CD14-positive monocyte (primary cell): Measurements from ENCODE around the gene ULK2. TPM values are rescaled to one million over a fixed set of nuclear protein-coding genes. Genes with fewer than 3 reads are reported as not detected.

Experiments used
- DNase-seq, 3 donors: peaks; one replicate each; pipeline ENCODE4 v3.0.0-alpha.2; 2011 to 2022
- H2AFZ ChIP-seq: 2 replicates; pipeline ENCODE4 v1.6.0; 2012; ENCODE audit warnings: mild to moderate bottlenecking, low read depth, low read length, inconsistent platforms; ENCODE audit not compliant: insufficient read depth, poor library complexity, severe bottlenecking
- H3K27ac ChIP-seq, 2 donors: 1 replicate in 1 of 2; 2 replicates in 1 of 2; pipeline ENCODE4 v1.5.1; 2012 to 2013; ENCODE audit warnings: low read length in 2 of 2, control low read depth in 1 of 2, inconsistent platforms in 1 of 2, low read depth in 1 of 2, mild to moderate bottlenecking in 1 of 2
- H3K27me3 ChIP-seq, 2 donors: one replicate each; pipeline versions ENCODE4 v1.6.0 to v1.6.1; 2011 to 2013; ENCODE audit warnings: low read length in 2 of 2; ENCODE audit not compliant: control insufficient read depth in 2 of 2, insufficient read depth in 2 of 2
- H3K36me3 ChIP-seq, 2 donors: replicated peaks in 1 of 2; 1 replicate in 1 of 2; 2 replicates in 1 of 2; pipeline versions ENCODE4 v1.5.1 to v1.6.1; 2012 to 2013; ENCODE audit warnings: low read length in 2 of 2, control low read depth in 1 of 2, inconsistent platforms in 1 of 2, mild to moderate bottlenecking in 1 of 2; ENCODE audit not compliant: insufficient read depth in 2 of 2, control insufficient read depth in 1 of 2
- H3K4me1 ChIP-seq, 2 donors: 1 replicate in 1 of 2; 2 replicates in 1 of 2; pipeline versions ENCODE4 v1.5.1 to v1.6.1; 2012 to 2013; ENCODE audit warnings: low read length in 2 of 2, control low read depth in 1 of 2, inconsistent platforms in 1 of 2, mild to moderate bottlenecking in 1 of 2, moderate library complexity in 1 of 2; ENCODE audit not compliant: insufficient read depth in 2 of 2, control insufficient read depth in 1 of 2
- H3K4me2 ChIP-seq: replicated peaks from 2 replicates; pipeline ENCODE3; 2012; ENCODE audit warnings: low read length, moderate library complexity, mild to moderate bottlenecking; ENCODE audit not compliant: poor library complexity, severe bottlenecking; ENCODE audit errors: extremely low read depth
- H3K4me3 ChIP-seq, 3 experiments: fragments of 200-600 bp in 1 of 3; sonication (generic) in 1 of 3; replicated peaks in 1 of 3; 1 replicate in 2 of 3; 2 replicates in 1 of 3; pipeline ENCODE4 v1.5.1; 2011 to 2013; ENCODE audit warnings: low read length in 3 of 3, mild to moderate bottlenecking in 3 of 3, control low read depth in 2 of 3, low read depth in 2 of 3, inconsistent platforms in 1 of 3, moderate library complexity in 1 of 3
- H3K79me2 ChIP-seq: 2 replicates; pipeline ENCODE4 v1.6.0; 2012; ENCODE audit warnings: mild to moderate bottlenecking, control low read depth, inconsistent platforms, low read length, moderate library complexity; ENCODE audit not compliant: insufficient read depth
- H3K9ac ChIP-seq: 2 replicates; pipeline ENCODE4 v1.6.0; 2017; ENCODE audit warnings: low read length, mild to moderate bottlenecking; ENCODE audit not compliant: insufficient read depth, poor library complexity, severe bottlenecking
- H3K9me3 ChIP-seq, 2 donors: replicated peaks in 1 of 2; 1 replicate in 1 of 2; 2 replicates in 1 of 2; pipeline versions ENCODE4 v1.5.1 to v1.6.1; 2012 to 2013; ENCODE audit warnings: low read length in 2 of 2, control low read depth in 1 of 2; ENCODE audit not compliant: control insufficient read depth in 1 of 2, insufficient read depth in 1 of 2
- H4K20me1 ChIP-seq: 2 replicates; pipeline ENCODE4 v1.6.0; 2012; ENCODE audit warnings: mild to moderate bottlenecking, low read length, control low read depth, moderate library complexity; ENCODE audit not compliant: insufficient read depth
- H3K27ac Mint-ChIP-seq, 7 donors: one replicate each; pipeline ENCODE4 v1.8.0; 2020; ENCODE audit warnings: mild to moderate bottlenecking in 7 of 7, mixed read lengths in 7 of 7, moderate library complexity in 6 of 7, inconsistent platforms in 2 of 7
- H3K27me3 Mint-ChIP-seq, 3 donors: one replicate each; pipeline ENCODE4 v1.8.0; 2021 to 2022; ENCODE audit warnings: low read depth in 3 of 3, mild to moderate bottlenecking in 3 of 3, mixed read lengths in 3 of 3, moderate library complexity in 3 of 3, inconsistent platforms in 1 of 3
- H3K36me3 Mint-ChIP-seq, 2 donors: one replicate each; pipeline ENCODE4 v1.8.0; 2020; ENCODE audit warnings: mixed read lengths in 2 of 2, inconsistent platforms in 1 of 2, mild to moderate bottlenecking in 1 of 2
- H3K4me1 Mint-ChIP-seq: one replicate; pipeline ENCODE4 v1.8.0; 2020; ENCODE audit warnings: mild to moderate bottlenecking, mixed read lengths
- H3K4me3 Mint-ChIP-seq, 2 donors: one replicate each; pipeline ENCODE4 v1.8.0; 2020; ENCODE audit warnings: mild to moderate bottlenecking in 2 of 2, mixed read lengths in 2 of 2, moderate library complexity in 1 of 2
- H3K9me3 Mint-ChIP-seq, 7 donors: one replicate each; pipeline ENCODE4 v1.8.0; 2020 to 2022; ENCODE audit warnings: mixed read lengths in 7 of 7, mild to moderate bottlenecking in 6 of 7, moderate library complexity in 6 of 7, inconsistent platforms in 2 of 7
- WGBS: methylation state at CpG from one replicate; pipeline ENCODE4 v1.1.5; 2013; ENCODE audit warnings: missing lambda C conversion rate; ENCODE audit not compliant: insufficient coverage; 5-methylcytosine and 5-hydroxymethylcytosine counted together
- intact Hi-C, 2 donors: fragments of 100-400 bp; cut with micrococcal nuclease; formaldehyde crosslinking; loops; one replicate each; pipeline versions ENCODE4 v1.15.0 to v1.15.1; 2023
- polyA plus RNA-seq, 3 donors: library from polyadenylated mRNA; depleted of rRNA in 1 of 3; unstranded in 2 of 3; stranded (reverse) in 1 of 3; fragments of 300-500 nt in 2 of 3; fragments of >200 nt in 1 of 3; fragmentation: Illumina TruSeq in 2 of 3; gene quantifications; 1 replicate in 2 of 3; 2 replicates in 1 of 3; pipeline ENCODE4 v1.2.3, GENCODE V29; 2012 to 2021
- TF ChIP-seq, protein P1 (sequence below): fragments of 200-600 bp; IDR thresholded peaks from one replicate; pipeline ENCODE4 v1.8.0; 2022; ENCODE audit warnings: antibody characterized with exemption, mild to moderate bottlenecking

ULK2 gene
- polyA plus RNA-seq, 3 donors, result 8.5 to 27.2 (median 12.3) TPM

DNA sequence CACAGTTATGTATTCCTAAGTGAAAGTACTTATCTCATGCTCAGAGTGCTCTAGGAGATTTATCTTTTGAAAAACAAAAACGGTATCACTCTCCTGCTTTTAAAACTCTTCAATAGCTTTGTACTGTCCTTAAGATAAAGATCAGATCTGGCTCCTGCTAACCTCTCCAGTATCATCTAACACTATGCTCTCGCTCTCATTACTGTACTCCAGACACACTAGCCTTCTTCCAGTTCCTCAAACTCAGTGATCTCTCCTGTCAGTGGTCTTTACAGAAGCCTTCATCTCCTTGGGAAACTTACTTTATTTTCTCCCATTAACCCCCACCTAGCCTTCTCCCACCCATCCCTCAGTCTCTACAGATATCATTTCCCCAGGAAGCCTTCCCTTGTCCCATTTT, 10.1 kb downstream of the ULK2 start:
- H3K27ac ChIP-seq, result no peak overlapping the region
- peak overlapping the region in 1 of 7 donors; percentile 70 for H3K27ac Mint-ChIP-seq
- no peak overlapping the region for H2AFZ ChIP-seq
- H3K36me3 Mint-ChIP-seq, result peaks cover 19 to 72% of the 10 kb centered on the region in 2 donors
- H3K9ac ChIP-seq, result no peak overlapping the region
- H3K27me3 ChIP-seq, result no peaks in the 10 kb centered on the region
- H3K9me3 ChIP-seq, result no peaks in the 10 kb centered on the region
- no peaks in the 10 kb centered on the region for H3K4me1 ChIP-seq
- H3K4me2 ChIP-seq, result no peak overlapping the region
- H3K27me3 Mint-ChIP-seq, result no peaks in the 10 kb centered on the region
- intact Hi-C loops, result no loop called here
- peaks cover 38 to 54% of the 10 kb centered on the region in 2 donors for H3K36me3 ChIP-seq
- no peak overlapping the region for H3K4me3 ChIP-seq
- H3K9me3 Mint-ChIP-seq, result peaks cover 0 to 2% (median 0%) of the 10 kb centered on the region in 7 donors
- 90% methylated on average over 2 of the region's 2 CpGs for WGBS
- no peaks in the 10 kb centered on the region for H3K79me2 ChIP-seq
- DNase-seq, result no peak
- H4K20me1 ChIP-seq, result no peaks in the 10 kb centered on the region
- H3K4me1 Mint-ChIP-seq, result no peaks in the 10 kb centered on the region
- H3K4me3 Mint-ChIP-seq, result no peak overlapping the region
- TF ChIP-seq, protein P1, sequence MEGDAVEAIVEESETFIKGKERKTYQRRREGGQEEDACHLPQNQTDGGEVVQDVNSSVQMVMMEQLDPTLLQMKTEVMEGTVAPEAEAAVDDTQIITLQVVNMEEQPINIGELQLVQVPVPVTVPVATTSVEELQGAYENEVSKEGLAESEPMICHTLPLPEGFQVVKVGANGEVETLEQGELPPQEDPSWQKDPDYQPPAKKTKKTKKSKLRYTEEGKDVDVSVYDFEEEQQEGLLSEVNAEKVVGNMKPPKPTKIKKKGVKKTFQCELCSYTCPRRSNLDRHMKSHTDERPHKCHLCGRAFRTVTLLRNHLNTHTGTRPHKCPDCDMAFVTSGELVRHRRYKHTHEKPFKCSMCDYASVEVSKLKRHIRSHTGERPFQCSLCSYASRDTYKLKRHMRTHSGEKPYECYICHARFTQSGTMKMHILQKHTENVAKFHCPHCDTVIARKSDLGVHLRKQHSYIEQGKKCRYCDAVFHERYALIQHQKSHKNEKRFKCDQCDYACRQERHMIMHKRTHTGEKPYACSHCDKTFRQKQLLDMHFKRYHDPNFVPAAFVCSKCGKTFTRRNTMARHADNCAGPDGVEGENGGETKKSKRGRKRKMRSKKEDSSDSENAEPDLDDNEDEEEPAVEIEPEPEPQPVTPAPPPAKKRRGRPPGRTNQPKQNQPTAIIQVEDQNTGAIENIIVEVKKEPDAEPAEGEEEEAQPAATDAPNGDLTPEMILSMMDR, result no peak

DNA sequence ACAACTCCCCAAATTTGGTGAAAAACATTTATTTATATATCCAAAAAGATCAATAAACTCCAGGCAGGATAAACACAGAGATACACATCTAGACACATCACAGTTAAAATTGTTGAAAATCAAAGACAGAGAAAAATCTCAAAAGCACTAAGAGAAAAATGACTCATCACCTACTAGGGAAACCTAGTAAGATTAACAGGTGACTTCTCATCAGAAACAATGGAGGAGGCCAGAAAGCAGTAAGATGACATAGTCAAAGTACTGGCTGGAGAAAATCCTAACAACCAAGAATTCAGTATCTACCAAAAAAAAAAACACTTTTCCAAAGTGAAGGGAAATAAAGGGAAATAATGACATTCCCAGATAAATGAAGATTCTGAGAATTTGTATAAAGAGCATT, 33.8 kb downstream of the ULK2 start:
- Histone ChIP-seq H4K20me1 (no peaks in the 10 kb centered on the region), H3K27me3 (no peaks in the 10 kb centered on the region), H3K9me3 (no peaks in the 10 kb centered on the region), H3K9ac (no peak overlapping the region), H2AFZ (no peak overlapping the region), H3K4me3 (no peak overlapping the region), H3K4me1 (no peaks in the 10 kb centered on the region), H3K79me2 (no peaks in the 10 kb centered on the region), H3K36me3 (peaks cover 28 to 69% of the 10 kb centered on the region in 2 donors), H3K4me2 (no peak overlapping the region), H3K27ac (no peak overlapping the region)
- intact Hi-C loops, result no loop called here
- no peak for DNase-seq
- H3K36me3 Mint-ChIP-seq, result peaks cover 53 to 92% of the 10 kb centered on the region in 2 donors
- no peak overlapping the region for H3K4me3 Mint-ChIP-seq
- H3K9me3 Mint-ChIP-seq, result peaks cover 0 to 7% (median 2%) of the 10 kb centered on the region in 7 donors
- H3K27ac Mint-ChIP-seq, result no peak overlapping the region
- no peaks in the 10 kb centered on the region for H3K4me1 Mint-ChIP-seq
- peaks cover 0 to 3% (median 0%) of the 10 kb centered on the region in 3 donors for H3K27me3 Mint-ChIP-seq
- TF ChIP-seq, protein P1, result no peak
